ENCODE results near the gene ARL5A. TPM values are rescaled to one million over a fixed set of nuclear protein-coding genes. Genes with fewer than 3 reads are reported as not detected.
A peak's percentile ranks its signal among the peaks of the same experiment; 100 is the strongest.

Gene ARL5A
- total RNA-seq, 2 donors from 2014 or later: 72.9 to 76.7 TPM

DNA sequence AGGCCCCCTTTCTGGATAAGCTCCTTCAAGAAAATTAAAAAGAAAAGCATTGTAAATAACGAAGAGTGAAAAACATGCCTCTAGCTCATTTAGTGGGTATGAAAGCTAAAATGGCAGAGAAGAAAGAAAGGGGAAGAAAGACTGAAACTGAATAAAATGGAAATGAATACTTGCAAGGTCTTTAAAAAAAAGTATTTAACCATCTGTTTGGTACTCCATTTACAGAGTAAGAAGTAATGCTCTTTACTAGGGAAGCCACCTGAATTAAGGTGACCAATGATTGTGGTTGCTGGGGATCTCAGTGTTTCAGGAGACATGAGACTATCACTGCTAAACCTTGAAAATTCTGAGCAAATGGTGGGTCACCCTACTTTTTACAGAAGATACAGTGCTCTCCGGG, 17.7 kb upstream of the ARL5A start:
- Mint-ChIP-seq H3K9me3 (no peaks in the 10 kb centered on the region), H3K27ac (no peak overlapping the region), H3K4me3 (no peak overlapping the region), H3K27me3 (peaks cover 2% of the 10 kb centered on the region), H3K36me3 (ENCODE audit: low read depth) (no peaks in the 10 kb centered on the region), H3K4me1 (no peaks in the 10 kb centered on the region)
- no peak for ATAC-seq (replicated peaks)

- no peak overlapping the region for H3K4me3 Mint-ChIP-seq
- H3K36me3 Mint-ChIP-seq (ENCODE audit: low read depth): no peaks in the 10 kb centered on the region
- no peaks in the 10 kb centered on the region for H3K9me3 Mint-ChIP-seq
- H3K4me1 Mint-ChIP-seq: no peaks in the 10 kb centered on the region
- ATAC-seq (replicated peaks): no peak
- peaks cover 2% of the 10 kb centered on the region for H3K27me3 Mint-ChIP-seq
- H3K27ac Mint-ChIP-seq: no peak overlapping the region
Measured at GRCh38 chr2:151845481-151845880, 17.3 kb upstream of the ARL5A start.

DNA sequence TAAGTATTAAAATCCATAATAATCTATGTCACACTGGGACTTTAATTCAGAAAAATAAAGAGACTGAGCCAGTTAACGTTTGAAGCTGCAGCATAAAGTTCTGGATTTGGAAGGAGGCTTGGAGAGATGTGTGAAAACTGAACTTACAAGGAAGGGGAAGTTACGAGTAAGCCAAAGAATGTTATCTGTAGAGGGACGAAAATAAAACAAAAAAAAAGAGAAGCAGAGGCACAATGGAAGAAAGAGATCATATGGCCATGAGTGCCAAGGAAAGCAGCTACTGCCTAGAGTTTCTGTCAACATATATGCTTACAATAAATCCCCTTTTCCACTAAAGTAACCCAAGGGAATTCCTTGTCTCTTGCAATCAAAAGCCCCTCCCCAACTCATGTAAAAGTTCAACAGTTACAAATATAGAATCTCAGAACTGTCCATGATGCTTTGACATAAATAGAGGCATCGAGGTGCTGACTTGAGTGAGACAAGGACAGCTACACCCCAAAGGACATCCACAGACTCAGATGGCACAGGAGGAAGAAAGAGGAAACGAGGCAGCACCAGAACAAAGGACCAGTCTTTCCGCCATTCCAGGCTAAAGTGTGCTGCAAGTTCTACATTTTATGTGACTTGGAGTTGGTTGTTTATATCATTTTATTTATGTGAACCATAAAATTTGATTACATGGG, 16.1 kb upstream of the ARL5A start:
- no peaks in the 10 kb centered on the region for H3K9me3 Mint-ChIP-seq
- no peaks in the 10 kb centered on the region for H3K36me3 Mint-ChIP-seq (ENCODE audit: low read depth)
- no peak for ATAC-seq (replicated peaks)
- no peaks in the 10 kb centered on the region for H3K4me1 Mint-ChIP-seq
- H3K27me3 Mint-ChIP-seq: peaks cover 2% of the 10 kb centered on the region
- H3K4me3 Mint-ChIP-seq: no peak overlapping the region
- no peak overlapping the region for H3K27ac Mint-ChIP-seq

- no peaks in the 10 kb centered on the region for H3K4me1 Mint-ChIP-seq
- H3K9me3 Mint-ChIP-seq: no peaks in the 10 kb centered on the region
- no peak overlapping the region for H3K4me3 Mint-ChIP-seq
- H3K27me3 Mint-ChIP-seq: peaks cover 2% of the 10 kb centered on the region
- no peaks in the 10 kb centered on the region for H3K36me3 Mint-ChIP-seq (ENCODE audit: low read depth)
- H3K27ac Mint-ChIP-seq: no peak overlapping the region
- no peak for ATAC-seq (replicated peaks)
Measured at GRCh38 chr2:151843691-151844061, 15.5 kb upstream of the ARL5A start.

DNA sequence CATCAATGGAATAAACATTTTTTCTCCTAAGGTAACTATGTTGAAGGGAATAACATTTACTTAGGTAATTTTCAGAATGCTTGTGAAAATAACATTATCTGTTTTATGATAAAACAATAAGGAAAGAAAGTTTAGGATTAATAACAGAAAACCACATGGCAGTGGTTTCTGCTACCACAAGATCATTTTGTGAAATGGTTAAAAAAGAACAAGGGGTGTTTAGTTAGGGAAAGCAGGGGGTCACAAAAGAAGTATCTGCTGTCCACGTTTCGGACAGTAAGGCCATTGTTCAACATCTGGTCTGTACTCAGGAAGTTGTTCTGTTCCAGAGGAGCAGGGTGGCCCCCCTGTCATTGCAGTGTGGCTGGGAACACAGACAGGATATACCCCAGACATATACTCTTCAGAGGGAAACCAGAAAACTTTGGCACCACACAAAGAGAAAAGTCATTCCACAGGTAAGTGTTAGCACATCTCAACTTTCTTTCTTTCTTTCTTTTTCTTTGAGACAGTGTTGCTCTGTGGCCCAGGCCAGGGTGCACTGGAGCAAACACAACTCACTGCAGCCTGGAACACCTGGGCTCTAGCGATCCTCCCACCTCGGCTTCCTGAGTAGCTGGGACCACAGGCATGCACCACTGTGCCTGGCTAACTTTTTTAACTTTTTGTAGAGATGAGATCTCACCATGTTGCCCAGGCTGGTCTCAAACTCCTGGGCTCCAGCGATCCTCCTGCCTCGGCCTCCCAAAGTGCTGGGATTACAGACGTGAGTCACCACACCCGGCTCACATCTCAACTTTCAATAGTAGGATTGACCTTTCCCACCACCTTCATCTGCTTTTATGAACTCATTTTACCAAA, 14.8 kb upstream of the ARL5A start:
- no peaks in the 10 kb centered on the region for H3K9me3 Mint-ChIP-seq
- H3K27ac Mint-ChIP-seq: no peak overlapping the region
- no peaks in the 10 kb centered on the region for H3K4me1 Mint-ChIP-seq
- H3K4me3 Mint-ChIP-seq: no peak overlapping the region
- no peaks in the 10 kb centered on the region for H3K36me3 Mint-ChIP-seq (ENCODE audit: low read depth)
- no peak for ATAC-seq (replicated peaks)
- peaks cover 2% of the 10 kb centered on the region for H3K27me3 Mint-ChIP-seq

GRCh38 chr2:151841047-151841424, 12.8 kb upstream of the ARL5A start:
- no peak for ATAC-seq (replicated peaks)
- H3K4me3 Mint-ChIP-seq: no peak overlapping the region
- no peak overlapping the region for H3K27ac Mint-ChIP-seq
- H3K9me3 Mint-ChIP-seq: no peaks in the 10 kb centered on the region
- H3K27me3 Mint-ChIP-seq: peaks cover 2% of the 10 kb centered on the region
- H3K4me1 Mint-ChIP-seq: no peaks in the 10 kb centered on the region
- H3K36me3 Mint-ChIP-seq (ENCODE audit: low read depth): no peaks in the 10 kb centered on the region

- no peaks in the 10 kb centered on the region for H3K9me3 Mint-ChIP-seq
- peaks cover 2% of the 10 kb centered on the region for H3K27me3 Mint-ChIP-seq
- H3K36me3 Mint-ChIP-seq (ENCODE audit: low read depth): no peaks in the 10 kb centered on the region
- no peak overlapping the region for H3K27ac Mint-ChIP-seq
- H3K4me1 Mint-ChIP-seq: no peaks in the 10 kb centered on the region
- ATAC-seq (replicated peaks): peak; percentile 87
- H3K4me3 Mint-ChIP-seq: no peak overlapping the region
Measured at GRCh38 chr2:151840216-151841046, 12.2 kb upstream of the ARL5A start.

DNA sequence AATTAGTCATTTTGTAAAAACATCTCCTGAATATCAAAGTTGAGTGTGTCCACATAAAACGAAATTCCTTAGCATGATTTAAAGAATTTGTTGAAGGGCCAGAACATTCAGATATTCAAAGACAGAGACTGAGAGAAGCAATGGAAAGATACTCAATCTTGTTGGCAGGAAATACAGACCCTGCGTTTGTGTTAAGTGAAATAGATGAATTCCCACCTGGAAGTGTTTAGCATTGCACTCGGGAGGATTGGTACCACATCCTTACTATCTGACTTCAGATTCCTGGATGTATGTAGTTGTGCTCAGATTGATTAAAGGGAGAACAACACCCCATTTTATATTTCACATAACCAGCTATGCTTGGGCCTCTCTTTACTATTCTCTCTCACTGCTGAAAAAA, 9.7 kb upstream of the ARL5A start:
- Mint-ChIP-seq H3K36me3 (ENCODE audit: low read depth) (no peaks in the 10 kb centered on the region), H3K27me3 (no peaks in the 10 kb centered on the region), H3K4me1 (no peaks in the 10 kb centered on the region), H3K9me3 (no peaks in the 10 kb centered on the region), H3K27ac (no peak overlapping the region), H3K4me3 (no peak overlapping the region)
- no peak for ATAC-seq (replicated peaks)

GRCh38 chr2:151833984-151834383, 5.8 kb upstream of the ARL5A start:
- Mint-ChIP-seq H3K27ac (no peak overlapping the region), H3K36me3 (ENCODE audit: low read depth) (no peaks in the 10 kb centered on the region), H3K4me3 (no peak overlapping the region), H3K27me3 (no peaks in the 10 kb centered on the region), H3K9me3 (no peaks in the 10 kb centered on the region), H3K4me1 (no peaks in the 10 kb centered on the region)
- ATAC-seq (replicated peaks): no peak

DNA sequence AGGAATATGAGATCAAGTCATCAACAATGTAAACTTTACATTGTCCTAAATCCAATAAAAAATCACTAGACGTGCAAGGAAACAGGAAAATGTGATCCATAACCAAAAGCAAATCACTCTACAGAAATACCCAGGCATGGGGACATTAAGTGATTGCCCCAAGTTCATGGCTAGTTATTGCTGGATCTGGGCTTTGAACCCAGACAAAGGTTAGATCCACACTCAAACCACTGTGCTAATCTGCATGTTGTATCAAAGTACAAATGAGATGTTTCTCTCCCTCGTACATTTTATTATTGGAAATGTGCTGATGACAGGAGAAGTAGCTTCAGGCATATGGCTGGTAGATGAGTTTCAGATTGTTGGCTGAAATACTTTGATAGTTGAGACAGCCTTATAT, 2.7 kb upstream of the ARL5A start:
- Mint-ChIP-seq H3K9me3 (no peaks in the 10 kb centered on the region), H3K27ac (no peak overlapping the region), H3K27me3 (no peaks in the 10 kb centered on the region), H3K36me3 (ENCODE audit: low read depth) (peaks cover 23% of the 10 kb centered on the region), H3K4me1 (no peaks in the 10 kb centered on the region), H3K4me3 (no peak overlapping the region)
- no peak for ATAC-seq (replicated peaks)

GRCh38 chr2:151828890-151829324, 686 bp upstream of the ARL5A start:
- no peaks in the 10 kb centered on the region for H3K9me3 Mint-ChIP-seq

DNA sequence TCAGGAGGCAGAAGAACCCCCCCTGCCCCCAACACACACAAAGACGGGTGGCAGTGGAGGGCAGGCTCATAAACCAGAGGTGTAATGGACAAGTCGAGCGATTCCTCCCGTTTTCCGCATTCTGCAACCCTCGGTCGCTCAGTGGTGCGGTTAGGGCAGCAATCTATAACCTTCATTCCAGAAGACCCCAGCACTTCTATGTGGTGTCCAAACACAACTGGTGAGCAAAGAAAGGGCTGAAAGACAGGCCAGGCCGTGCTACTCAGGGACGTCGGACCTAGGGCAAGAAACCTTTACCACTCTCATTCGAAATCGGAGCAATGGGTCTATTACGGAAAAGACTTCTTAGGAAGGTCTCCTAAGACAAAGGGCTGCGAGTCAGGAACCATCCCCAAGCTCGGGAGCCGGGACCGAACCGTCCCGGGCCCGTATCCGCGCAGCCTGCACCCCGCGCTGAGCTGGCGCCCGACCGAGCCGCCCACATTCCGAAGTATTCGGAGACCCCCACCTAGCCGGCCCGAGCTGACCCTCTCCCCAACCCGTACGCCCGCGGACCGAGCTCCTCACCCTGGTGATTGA, 568 bp downstream of the ARL5A start:
- Mint-ChIP-seq H3K9me3 (no peaks in the 10 kb centered on the region), H3K27ac (peak overlapping the region; percentile 79), H3K4me1 (peaks cover 14% of the 10 kb centered on the region), H3K4me3 (peak overlapping the region; percentile 97), H3K27me3 (no peaks in the 10 kb centered on the region), H3K36me3 (ENCODE audit: low read depth) (peaks cover 30% of the 10 kb centered on the region)
- ATAC-seq (replicated peaks): peak; percentile 36

More at GRCh38 chr2:151828890-151829324, 686 bp upstream of the ARL5A start:
- H3K36me3 Mint-ChIP-seq (ENCODE audit: low read depth): peaks cover 30% of the 10 kb centered on the region
- no peak for ATAC-seq (replicated peaks)
- peak overlapping the region; percentile 97 for H3K4me3 Mint-ChIP-seq
- H3K27ac Mint-ChIP-seq: peak overlapping the region; percentile 79
- no peaks in the 10 kb centered on the region for H3K27me3 Mint-ChIP-seq
- peaks cover 8% of the 10 kb centered on the region for H3K4me1 Mint-ChIP-seq

- Mint-ChIP-seq H3K36me3 (ENCODE audit: low read depth) (peaks cover 30% of the 10 kb centered on the region), H3K4me1 (peaks cover 14% of the 10 kb centered on the region), H3K27me3 (no peaks in the 10 kb centered on the region), H3K9me3 (no peaks in the 10 kb centered on the region), H3K4me3 (peak overlapping the region; percentile 97), H3K27ac (peak overlapping the region; percentile 79)
- no peak for ATAC-seq (replicated peaks)
Measured at GRCh38 chr2:151826737-151827157, 1.5 kb downstream of the ARL5A start.

DNA sequence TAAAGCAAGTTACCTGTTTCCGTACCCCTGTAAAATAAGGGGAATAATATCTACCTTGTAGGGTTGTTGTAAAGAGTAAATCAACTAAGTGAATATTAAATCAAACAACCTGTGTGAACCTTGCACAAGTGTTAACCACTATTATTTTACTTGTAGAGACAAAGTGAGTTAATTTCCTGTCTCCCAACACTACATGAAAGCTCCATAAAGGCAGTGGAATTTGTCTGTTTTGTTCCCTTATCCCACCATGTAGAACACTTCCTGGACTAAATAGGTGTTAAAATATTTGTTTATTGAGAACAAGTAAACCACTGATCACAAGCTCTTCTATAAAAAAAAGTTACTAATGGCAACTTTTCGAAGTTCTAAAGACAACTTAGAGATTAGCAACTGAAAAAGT, 3.3 kb downstream of the ARL5A start:
- H3K9me3 Mint-ChIP-seq: no peaks in the 10 kb centered on the region
- peaks cover 28% of the 10 kb centered on the region for H3K4me1 Mint-ChIP-seq
- no peak overlapping the region for H3K4me3 Mint-ChIP-seq
- ATAC-seq (replicated peaks): no peak
- peaks cover 40% of the 10 kb centered on the region for H3K36me3 Mint-ChIP-seq (ENCODE audit: low read depth)
- no peak overlapping the region for H3K27ac Mint-ChIP-seq
- H3K27me3 Mint-ChIP-seq: no peaks in the 10 kb centered on the region

Data from activated T-helper 17 cell treated with anti-CD3 and anti-CD28 coated beads, Interleukin-2, amount 50 U/mL, for 72 hours (primary cell).